IMR-90 (cell line): ENCODE results near the gene KIF5C.

ENCODE experiments used
- CHD1 ChIP-seq: IDR thresholded peaks from 2 replicates; pipeline ENCODE4 v1.6.1; 2012; ENCODE audit warnings: low read depth, low read length, improper control_type of control experiment
- ELK1 ChIP-seq: fragments of 150-350 bp; IDR thresholded peaks from 2 replicates; pipeline ENCODE4 v1.6.1; 2016; ENCODE audit warnings: low read depth, mild to moderate bottlenecking, low read length, moderate library complexity, borderline replicate concordance
- MXI1 ChIP-seq: IDR thresholded peaks from 2 replicates; pipeline ENCODE4 v1.6.1; 2012; ENCODE audit warnings: low read depth, mild to moderate bottlenecking, low read length, moderate library complexity, borderline replicate concordance
- POLR2A ChIP-seq: IDR thresholded peaks from 2 replicates; pipeline ENCODE4 v1.6.1; 2012; ENCODE audit warnings: mild to moderate bottlenecking, low read depth, low read length
- RAD21 ChIP-seq: IDR thresholded peaks from 2 replicates; pipeline ENCODE4 v1.6.1; 2012; ENCODE audit warnings: low read length, improper control_type of control experiment
- RCOR1 ChIP-seq: IDR thresholded peaks from 2 replicates; pipeline ENCODE4 v1.6.1; 2012; ENCODE audit warnings: mild to moderate bottlenecking, low read length, improper control_type of control experiment; ENCODE audit not compliant: insufficient replicate concordance
- RFX5 ChIP-seq: IDR thresholded peaks from 2 replicates; pipeline ENCODE4 v1.8.0; 2012; ENCODE audit warnings: low read depth, mild to moderate bottlenecking, low read length, moderate library complexity
- SMC3 ChIP-seq: fragments of 150-350 bp; IDR thresholded peaks from 2 replicates; pipeline ENCODE4 v1.6.1; 2016; ENCODE audit warnings: low read depth, mild to moderate bottlenecking, antibody characterized with exemption, low read length, moderate library complexity
- TF ChIP-seq, protein P1 (sequence below): conservative IDR thresholded peaks from 2 replicates; pipeline ENCODE4 v1.5.1; 2012; ENCODE audit warnings: mild to moderate bottlenecking, low read depth, low read length, improper control_type of control experiment
- TF ChIP-seq, protein P2 (sequence below): fragments of 150-350 bp; IDR thresholded peaks from 2 replicates; pipeline ENCODE4 v1.6.1; 2017; ENCODE audit warnings: mild to moderate bottlenecking, antibody characterized with exemption, low read length, low read depth

GRCh38 chr2:148930046-148930775, 55.2 kb downstream of the KIF5C start:
- no peak for TF ChIP-seq POLR2A
- TF ChIP-seq, protein P1, sequence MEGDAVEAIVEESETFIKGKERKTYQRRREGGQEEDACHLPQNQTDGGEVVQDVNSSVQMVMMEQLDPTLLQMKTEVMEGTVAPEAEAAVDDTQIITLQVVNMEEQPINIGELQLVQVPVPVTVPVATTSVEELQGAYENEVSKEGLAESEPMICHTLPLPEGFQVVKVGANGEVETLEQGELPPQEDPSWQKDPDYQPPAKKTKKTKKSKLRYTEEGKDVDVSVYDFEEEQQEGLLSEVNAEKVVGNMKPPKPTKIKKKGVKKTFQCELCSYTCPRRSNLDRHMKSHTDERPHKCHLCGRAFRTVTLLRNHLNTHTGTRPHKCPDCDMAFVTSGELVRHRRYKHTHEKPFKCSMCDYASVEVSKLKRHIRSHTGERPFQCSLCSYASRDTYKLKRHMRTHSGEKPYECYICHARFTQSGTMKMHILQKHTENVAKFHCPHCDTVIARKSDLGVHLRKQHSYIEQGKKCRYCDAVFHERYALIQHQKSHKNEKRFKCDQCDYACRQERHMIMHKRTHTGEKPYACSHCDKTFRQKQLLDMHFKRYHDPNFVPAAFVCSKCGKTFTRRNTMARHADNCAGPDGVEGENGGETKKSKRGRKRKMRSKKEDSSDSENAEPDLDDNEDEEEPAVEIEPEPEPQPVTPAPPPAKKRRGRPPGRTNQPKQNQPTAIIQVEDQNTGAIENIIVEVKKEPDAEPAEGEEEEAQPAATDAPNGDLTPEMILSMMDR, result no peak
- TF ChIP-seq MXI1, result no peak
- TF ChIP-seq, protein P2, sequence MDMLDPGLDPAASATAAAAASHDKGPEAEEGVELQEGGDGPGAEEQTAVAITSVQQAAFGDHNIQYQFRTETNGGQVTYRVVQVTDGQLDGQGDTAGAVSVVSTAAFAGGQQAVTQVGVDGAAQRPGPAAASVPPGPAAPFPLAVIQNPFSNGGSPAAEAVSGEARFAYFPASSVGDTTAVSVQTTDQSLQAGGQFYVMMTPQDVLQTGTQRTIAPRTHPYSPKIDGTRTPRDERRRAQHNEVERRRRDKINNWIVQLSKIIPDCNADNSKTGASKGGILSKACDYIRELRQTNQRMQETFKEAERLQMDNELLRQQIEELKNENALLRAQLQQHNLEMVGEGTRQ, result no peak
- no peak for TF ChIP-seq RFX5
- no peak for TF ChIP-seq RAD21
- no peak for TF ChIP-seq RCOR1
- no peak for TF ChIP-seq SMC3
- no peak for TF ChIP-seq CHD1
- TF ChIP-seq ELK1, result no peak
